PC-9 (cell line): ENCODE results near the gene IVNS1ABP.

ENCODE experiments used
- CTCF ChIP-seq: fragments of 200-600 bp; sonication (generic); conservative IDR thresholded peaks from 2 replicates; pipeline ENCODE4 v1.6.1; 2017; ENCODE audit warnings: mixed run types, antibody characterized with exemption, mild to moderate bottlenecking, moderate library complexity
- EZH2 ChIP-seq: fragments of 200-600 bp; sonication (generic); IDR thresholded peaks from 2 replicates; pipeline ENCODE4 v1.8.0; 2017; ENCODE audit warnings: antibody characterized with exemption, low read depth

GRCh38 chr1:185291652-185292051, 25.4 kb downstream of the IVNS1ABP start:
- TF ChIP-seq CTCF, result no peak
- TF ChIP-seq EZH2, result no peak
